ENCODE results near the gene AKT2. TPM values are rescaled to one million over a fixed set of nuclear protein-coding genes. Genes with fewer than 3 reads are reported as not detected.

The AKT2 gene
- total RNA-seq, 1 donor from 2014 or later: 105 TPM

GRCh38 chr19:40282209-40282580, 3.0 kb downstream of the AKT2 start:
- no peak for TF ChIP-seq POLR2A (IDR thresholded peaks at IDR 0.05)
- no peak for TF ChIP-seq CTCF (IDR thresholded peaks at IDR 0.05)
- TF ChIP-seq POLR2AphosphoS5 (IDR thresholded peaks at IDR 0.05; ENCODE audit: insufficient read depth in 1 of 2, low read depth in 1 of 2): no peak
- H3K9me3 ChIP-seq: no peaks in the 10 kb centered on the region
- intact Hi-C loops (cut with DNase I): no loop called here
- no peaks in the 10 kb centered on the region for H3K36me3 ChIP-seq
- no peak for DNase-seq (ENCODE audit: extremely low spot score in 2 of 2)
- no peak overlapping the region for H3K27ac ChIP-seq
- H3K4me3 ChIP-seq: no peak overlapping the region
- no peaks in the 10 kb centered on the region for H3K27me3 ChIP-seq
- peaks cover 84% of the 10 kb centered on the region for H3K4me1 ChIP-seq

- no peak for DNase-seq (ENCODE audit: extremely low spot score in 2 of 2)
- H3K4me1 ChIP-seq: peaks cover 90% of the 10 kb centered on the region
- no peaks in the 10 kb centered on the region for H3K9me3 ChIP-seq
- TF ChIP-seq POLR2AphosphoS5 (IDR thresholded peaks at IDR 0.05; ENCODE audit: insufficient read depth in 1 of 2, low read depth in 1 of 2) (no peak), POLR2A (IDR thresholded peaks at IDR 0.05) (no peak), CTCF (IDR thresholded peaks at IDR 0.05) (no peak)
- H3K27me3 ChIP-seq: no peaks in the 10 kb centered on the region
- peak overlapping the region in 1 of 2 donors; percentile 51 for H3K4me3 ChIP-seq
- intact Hi-C loops (cut with DNase I): no loop called here
- no peaks in the 10 kb centered on the region for H3K36me3 ChIP-seq
- no peak overlapping the region for H3K27ac ChIP-seq
Measured at GRCh38 chr19:40281381-40282208, 3.5 kb downstream of the AKT2 start.

- peak in 1 of 2 donors; percentile 88 for DNase-seq (ENCODE audit: extremely low spot score in 2 of 2)
- intact Hi-C loops (cut with DNase I): no loop called here
Measured at GRCh38 chr19:40280608-40281221, 4.4 kb downstream of the AKT2 start.

GRCh38 chr19:40279761-40280607, 5.2 kb downstream of the AKT2 start:
- intact Hi-C loops (cut with DNase I): no loop called here
- H3K36me3 ChIP-seq: no peaks in the 10 kb centered on the region
- peaks cover 95% of the 10 kb centered on the region for H3K4me1 ChIP-seq
- no peaks in the 10 kb centered on the region for H3K27me3 ChIP-seq
- no peak for DNase-seq (ENCODE audit: extremely low spot score in 2 of 2)
- H3K27ac ChIP-seq: peak overlapping the region; percentile 73
- no peak for TF ChIP-seq POLR2A (IDR thresholded peaks at IDR 0.05)
- TF ChIP-seq CTCF (IDR thresholded peaks at IDR 0.05): no peak
- no peak for TF ChIP-seq POLR2AphosphoS5 (IDR thresholded peaks at IDR 0.05; ENCODE audit: insufficient read depth in 1 of 2, low read depth in 1 of 2)
- peak overlapping the region; percentile 42 to 51 for H3K4me3 ChIP-seq
- H3K9me3 ChIP-seq: no peaks in the 10 kb centered on the region

More at GRCh38 chr19:40280608-40281221, 4.4 kb downstream of the AKT2 start:
- Histone ChIP-seq H3K9me3 (no peaks in the 10 kb centered on the region), H3K4me3 (peak overlapping the region in 1 of 2 donors; percentile 51), H3K36me3 (no peaks in the 10 kb centered on the region), H3K27ac (peak overlapping the region; percentile 73), H3K4me1 (peaks cover 90% of the 10 kb centered on the region), H3K27me3 (no peaks in the 10 kb centered on the region)
- no peak for TF ChIP-seq CTCF (IDR thresholded peaks at IDR 0.05)
- peak in 1 of 2 donors; percentile 71 for TF ChIP-seq POLR2AphosphoS5 (IDR thresholded peaks at IDR 0.05; ENCODE audit: insufficient read depth in 1 of 2, low read depth in 1 of 2)
- no peak for TF ChIP-seq POLR2A (IDR thresholded peaks at IDR 0.05)

All from vagina (tissue), 2 donors.